DMS79 treated with DMSO at 0.1 percent for 48 hours (cell line): ENCODE data around the gene PGGHG.
"Not testable (repeated sequence)": the region's sequence is repeated elsewhere in the genome, so short reads cannot be mapped to it uniquely, and the experiment has no call there.

Source experiments
- DNase-seq: peaks from one replicate; lab custom pipeline; 2025; lab: John Stamatoyannopoulos, UW

Gene PGGHG

DNA sequence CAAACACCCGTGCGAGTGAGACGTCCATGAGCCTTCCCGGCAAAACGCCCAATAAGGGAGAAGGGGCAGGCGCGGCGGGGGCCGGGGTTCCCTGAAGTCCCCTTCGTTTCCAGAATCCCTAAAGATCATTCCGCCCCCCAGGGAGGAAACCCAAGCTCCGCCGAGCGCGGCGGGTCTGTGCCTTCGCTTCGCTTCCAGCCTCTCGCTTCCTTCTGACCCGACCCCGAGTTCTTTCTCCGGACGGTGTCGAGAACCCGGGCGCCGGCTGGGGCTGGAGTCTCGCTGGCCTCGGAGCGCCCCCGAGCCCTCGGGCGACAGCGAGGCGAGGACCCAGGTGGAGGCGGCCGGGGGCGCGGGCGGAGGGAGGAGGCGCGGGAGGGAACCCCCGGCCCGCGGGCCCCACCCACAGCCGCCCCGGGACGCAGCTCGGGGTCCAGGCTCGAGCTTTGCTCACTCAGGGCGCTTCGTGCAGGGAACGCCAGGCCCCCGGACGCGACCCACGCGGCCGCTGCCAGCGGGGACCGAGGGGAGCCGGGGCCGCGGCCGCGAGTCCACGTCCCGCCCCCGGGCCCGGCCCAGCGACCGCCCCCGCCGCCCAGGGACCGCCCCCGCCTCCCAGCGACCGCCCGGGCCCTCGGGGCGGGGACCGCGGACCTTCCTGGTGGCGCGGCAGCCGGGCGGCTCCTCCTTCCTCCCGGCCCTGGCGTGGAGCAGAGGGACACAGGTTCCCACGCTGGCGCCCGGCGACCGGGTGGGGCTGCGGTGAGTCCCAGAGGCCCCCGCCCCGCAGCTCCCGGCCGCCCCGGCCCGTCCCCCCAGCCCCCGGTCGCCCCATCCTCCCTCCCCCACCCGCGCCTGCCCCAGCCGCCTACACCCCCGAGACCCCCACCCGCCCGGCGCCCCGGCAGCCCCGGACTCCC is at the start of gene PGGHG:
Gene PGGHG, plus strand, starts transcription at position 649 of the 920 bp plus-strand sequence. CDS start 691 bp downstream, outside the sequence.
- DNase-seq: no peak

DNA sequence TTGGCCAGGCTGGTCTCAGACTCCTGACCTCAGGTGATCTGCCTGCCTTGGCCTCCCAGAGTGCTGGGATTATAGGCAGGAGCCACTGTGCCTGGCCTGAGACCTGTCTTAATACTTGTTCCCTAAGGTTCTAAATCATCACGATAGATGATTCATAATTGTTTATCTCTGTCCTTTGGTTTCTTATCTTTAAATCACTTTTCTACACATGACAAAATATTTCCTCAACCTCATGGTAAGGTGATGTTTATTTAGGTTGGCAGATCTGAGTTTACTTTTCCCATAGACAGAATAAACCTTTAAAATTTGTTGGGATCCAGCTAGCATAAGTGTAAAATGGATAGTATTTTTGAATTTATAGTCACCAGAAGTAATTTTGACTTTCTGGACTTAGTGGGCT is 48.6 kb upstream of the PGGHG start:
- no peak for DNase-seq

DNA sequence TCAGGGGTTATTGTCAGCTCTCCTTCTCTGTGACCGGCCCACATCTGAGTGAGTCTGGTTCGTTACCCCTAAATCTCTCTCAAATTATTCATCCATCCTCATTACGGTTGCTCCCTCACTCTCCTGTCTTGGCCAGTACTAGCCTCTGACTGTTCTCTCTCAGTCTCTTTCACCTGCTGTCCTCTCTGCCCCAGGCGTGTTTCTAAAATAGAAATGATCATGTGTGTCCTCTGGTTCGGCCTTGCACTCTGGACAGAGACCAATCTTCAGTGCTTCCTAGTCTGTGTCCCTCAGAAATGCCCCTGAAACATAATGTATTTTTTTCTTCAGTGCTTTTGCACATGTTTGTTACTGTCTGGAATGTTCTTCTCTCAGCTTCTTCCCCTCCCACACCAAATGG is 47.3 kb upstream of the PGGHG start:
- no peak for DNase-seq

DNA sequence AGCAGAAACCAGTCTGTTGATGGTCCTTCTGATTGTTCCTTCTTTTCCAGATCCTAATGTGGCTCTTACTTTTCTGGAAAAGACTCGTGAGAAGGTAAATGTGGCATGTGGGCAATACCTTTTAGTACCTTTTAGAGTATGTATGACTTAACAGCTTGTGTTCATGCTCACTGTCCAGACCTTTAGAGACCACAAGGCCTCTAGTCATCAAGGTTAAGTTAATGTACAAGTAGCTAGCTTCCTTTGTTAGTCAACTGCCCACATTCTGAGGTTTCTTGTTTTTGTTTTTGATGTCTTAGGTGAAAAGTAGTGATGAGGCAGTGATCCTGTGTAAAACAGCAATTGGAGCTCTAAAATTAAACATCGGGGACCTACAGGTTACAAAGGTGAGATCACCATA is 44.5 kb upstream of the PGGHG start:
- DNase-seq: no peak

DNA sequence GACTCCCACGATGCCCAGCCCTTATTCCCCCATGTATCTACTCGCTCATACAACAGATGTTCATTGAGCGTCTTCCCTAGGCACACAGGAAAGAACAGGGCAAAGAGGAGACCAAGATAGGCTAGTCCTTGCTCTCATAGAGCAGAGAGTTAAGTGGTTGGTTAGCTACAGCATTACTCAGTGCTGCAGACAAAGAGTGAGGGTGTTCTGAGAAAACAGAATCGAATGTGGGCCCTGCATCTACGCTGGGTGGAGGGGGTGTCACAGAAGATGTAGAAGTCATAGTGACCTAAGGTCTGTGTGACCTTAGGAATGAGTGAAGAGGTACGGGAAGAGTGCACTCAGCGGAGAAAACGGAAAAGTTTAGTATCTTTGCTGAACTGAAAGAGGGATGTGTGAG is 39.9 kb upstream of the PGGHG start:
- DNase-seq: no peak

DNA sequence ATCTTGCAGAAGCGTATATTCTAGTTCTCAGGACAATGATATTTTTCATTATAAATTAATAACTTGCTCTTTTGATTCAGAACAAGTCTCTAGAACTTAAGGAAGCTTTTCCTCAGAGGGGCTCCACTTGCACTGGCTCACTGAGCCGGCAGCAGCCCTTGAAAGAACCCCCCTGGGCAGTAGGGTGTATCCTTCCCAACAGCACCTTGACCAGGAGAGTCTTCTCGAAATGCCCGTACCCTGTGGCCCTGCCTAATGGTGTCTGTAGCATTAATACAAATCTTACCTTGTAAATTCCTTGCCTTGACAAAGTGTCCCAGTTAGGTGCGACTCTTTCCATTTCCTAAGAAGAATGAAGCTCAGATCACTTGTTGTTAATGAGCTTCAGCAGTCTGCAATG is 38.7 kb upstream of the PGGHG start:
- DNase-seq: no peak

DNA sequence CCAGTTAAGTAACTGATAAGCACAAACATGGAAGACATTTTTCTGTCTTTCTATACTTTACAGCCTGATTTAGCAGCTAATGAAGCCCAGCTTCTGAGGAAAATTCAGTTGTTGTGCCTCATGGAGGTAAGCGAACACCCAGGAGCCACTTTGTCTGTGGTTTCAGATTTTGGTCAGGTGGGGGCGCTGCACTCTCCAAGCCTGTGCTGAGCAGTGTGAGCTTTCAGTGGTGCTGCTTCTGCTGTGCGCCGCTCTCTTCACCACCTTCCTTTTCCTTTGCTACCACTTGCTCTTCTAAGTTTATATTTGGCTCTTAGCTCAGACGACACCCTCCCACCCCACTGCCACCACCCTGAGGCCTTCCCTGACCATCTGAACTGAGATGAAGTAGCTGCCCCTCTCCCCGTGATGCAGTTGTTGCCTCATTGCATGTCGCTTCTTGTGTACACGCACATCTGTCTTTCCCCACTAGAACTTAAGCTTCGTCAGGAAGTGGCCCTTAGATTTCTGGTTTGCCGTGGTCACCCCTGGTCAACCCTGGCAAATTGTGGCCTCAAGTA is 38.1 kb upstream of the PGGHG start:
- DNase-seq: no peak

DNA sequence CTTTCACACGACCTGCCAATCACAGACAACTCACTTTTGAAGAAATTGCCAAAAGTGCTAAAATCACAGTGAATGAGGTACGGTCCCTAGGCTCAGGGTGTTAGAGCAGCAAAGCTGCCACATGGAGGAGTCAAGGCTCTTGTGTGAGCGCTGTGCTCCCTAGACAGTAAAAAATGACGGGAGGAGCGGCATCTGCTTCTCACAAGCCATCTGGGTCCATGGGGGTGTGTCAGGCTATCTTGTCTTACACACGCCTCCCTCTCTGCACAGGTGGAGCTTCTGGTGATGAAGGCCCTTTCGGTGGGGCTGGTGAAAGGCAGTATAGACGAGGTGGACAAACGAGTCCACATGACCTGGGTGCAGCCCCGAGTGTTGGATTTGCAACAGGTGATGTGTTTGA is 37.4 kb upstream of the PGGHG start:
- no peak for DNase-seq

DNA sequence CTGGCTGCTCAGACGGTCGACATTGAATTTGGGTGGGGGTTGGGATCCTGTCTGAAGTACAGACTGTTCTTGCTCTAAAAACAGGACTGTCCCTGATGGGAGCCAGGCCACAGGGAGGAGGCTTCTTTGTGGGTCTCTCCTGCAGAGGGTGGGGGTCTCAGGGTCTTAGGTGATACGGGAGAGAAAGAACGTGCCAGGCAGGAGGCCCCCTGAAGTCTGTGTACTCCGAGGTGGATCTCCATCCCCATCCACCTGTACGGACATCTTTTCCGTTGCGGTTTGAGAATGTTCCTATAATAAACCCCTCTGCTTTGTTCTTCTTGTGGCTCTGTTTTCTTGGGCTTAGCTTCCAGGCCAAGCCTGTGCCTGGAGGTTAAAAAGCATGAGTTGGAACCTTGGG is 36.3 kb upstream of the PGGHG start:
- no peak for DNase-seq

DNA sequence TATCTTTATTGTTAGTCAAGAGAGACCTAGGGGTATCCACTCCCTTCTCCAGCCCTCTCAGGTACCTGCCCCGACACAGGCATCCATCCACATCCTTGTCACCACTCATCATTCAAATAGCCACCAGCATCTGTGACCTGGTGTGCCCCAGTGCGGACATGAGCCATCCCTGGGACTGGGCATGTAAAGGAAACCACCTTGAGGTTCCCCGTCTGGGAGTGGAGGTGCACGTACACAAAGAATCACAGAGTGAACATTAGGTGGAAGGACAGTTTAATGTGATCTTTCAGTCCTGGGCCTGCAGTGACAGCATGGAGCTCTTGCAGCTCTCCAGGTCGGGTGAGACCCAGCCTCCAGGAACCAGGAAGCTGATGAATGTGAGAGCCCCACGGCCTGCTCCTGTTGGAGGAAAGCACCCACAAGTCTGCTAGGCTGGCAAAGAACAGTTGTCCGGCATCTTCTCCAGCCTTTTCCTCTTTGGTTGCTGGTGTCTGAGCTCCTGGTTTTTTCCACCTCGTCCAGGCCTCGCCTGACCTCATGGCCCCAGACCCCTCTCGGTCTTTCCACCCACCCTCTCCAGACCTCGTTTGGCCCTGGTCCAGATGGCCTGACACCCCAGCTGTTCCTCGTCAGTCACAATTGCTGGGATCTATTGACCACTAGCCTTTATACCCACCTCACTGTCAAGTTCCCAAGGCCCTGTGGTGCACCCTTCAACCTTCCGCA is 35.6 kb upstream of the PGGHG start:
- DNase-seq: no peak

DNA sequence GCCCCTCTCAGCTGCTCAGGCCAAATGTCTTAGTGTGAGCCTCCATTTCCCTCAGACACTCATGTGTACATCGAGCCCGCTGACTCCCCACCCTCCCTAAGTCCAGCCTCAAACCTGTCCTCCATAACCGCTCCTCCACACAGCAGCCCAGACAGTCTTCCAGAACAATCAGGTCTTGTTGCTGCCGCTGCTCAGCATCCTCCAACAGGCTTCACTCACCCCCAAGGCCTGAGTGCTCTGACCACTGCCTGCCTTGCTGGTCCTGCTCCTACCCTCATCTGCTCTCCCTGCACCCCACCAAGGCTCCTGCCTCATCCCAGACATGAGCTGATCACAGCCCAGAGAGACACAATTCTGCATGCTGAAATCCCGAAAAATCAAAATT is 35.0 kb upstream of the PGGHG start:
- no peak for DNase-seq

DNA sequence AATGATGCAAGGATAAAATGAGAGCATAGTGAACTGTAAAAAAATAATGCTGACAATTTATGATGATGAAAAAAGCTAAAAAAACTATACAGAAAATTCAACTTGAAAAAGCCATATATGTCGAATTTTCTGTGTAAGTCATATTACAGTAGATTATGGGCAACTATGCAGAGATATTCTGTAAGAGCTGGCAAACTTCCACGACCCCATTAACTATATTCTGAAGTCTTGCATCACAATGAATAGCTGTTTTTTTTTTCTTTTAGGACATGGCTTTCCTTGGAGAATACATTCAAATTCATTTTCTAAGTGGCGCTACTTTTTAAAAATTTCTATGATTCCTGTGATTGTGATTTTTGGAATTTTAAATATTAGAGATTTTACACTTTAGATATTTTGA is 33.8 kb upstream of the PGGHG start:
- no peak for DNase-seq

DNA sequence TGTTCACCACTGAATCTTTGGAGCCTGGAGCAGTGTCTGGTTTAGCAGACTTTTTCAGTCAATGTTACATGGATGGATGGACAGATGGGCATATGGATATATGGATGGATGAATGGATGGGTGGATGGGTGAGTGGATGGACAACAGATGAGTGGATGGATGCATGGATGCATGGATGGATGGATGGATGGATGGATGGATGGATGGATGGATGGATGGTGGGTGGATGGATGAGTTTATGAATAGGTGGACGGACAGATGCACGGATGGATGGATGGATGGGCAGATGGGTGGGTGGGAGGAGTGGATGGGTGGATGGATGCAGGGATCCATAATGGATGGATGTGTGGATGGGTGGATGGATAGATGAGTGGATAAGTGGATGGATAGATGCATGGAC is 33.1 kb upstream of the PGGHG start:
- DNase-seq: no peak

DNA sequence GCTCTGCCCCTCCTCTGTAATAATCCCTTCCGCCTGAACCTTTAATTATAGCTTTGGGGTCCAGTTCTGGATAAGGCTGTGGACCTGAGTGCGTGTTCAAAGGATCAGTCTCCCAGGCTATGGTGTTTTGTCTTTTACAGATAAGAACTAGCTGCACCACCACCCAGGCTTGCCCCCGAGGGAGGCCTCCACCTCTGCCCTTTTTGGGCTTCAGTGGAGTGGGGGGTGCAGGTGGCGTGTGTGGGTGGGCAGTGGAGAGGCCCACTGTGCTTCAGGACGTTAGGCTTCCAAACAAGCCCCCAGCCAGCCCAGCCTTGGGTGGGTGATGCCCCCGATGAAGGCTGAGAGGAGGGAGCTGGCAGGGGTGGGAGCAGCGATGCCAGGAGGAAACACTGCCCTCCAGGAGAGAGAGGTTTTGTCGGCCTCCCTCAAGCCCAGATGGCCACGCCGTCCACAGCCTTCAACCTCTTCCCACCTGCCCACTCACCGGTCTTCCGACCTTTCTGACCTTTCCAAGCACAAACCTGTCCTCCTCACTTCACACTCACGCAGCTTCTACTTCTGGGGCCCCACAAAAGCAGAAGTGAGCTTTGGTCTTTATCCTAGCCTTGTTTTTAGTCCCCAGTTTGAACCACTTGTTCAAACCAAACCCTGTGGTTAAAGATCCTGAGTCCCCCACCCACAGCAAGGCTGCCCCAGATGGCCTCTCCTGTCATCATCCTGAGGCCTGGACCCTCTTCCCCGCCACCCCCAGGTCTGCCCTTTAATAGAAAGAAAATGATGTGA is 31.8 kb upstream of the PGGHG start:
- DNase-seq: no peak

DNA sequence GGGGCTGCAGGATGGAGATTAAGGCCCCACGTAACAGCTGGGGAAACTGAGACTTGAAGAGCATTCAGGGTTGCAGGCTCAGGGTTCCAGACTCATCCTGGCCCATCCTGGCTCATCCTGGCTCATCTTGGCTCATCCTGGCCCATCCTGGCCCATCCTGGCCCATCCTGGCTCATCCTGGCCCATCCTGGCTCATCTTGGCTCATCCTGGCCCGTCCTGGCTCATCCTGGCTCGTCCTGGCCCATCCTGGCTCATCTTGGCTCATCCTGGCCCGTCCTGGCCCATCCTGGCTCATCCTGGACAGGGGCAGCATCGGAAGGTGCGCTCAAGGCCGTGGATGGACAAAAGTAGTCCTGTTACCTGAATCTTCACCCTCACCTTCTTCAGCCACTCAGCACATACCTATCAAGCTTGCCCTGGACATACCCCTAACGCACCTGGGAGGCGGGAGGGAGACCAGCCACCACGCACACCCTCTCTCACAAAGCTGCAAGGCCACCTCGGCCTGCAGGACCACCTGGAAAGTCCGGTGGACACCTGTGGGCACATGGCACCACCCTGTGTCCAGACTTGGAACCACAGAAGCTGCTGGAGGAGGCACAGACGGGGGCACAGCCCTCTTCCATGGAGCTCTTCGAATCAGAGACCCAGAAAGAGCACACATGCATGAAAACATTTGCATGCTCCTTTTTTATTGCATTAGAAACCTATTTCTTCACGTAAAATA is 31.0 kb upstream of the PGGHG start:
- no peak for DNase-seq

DNA sequence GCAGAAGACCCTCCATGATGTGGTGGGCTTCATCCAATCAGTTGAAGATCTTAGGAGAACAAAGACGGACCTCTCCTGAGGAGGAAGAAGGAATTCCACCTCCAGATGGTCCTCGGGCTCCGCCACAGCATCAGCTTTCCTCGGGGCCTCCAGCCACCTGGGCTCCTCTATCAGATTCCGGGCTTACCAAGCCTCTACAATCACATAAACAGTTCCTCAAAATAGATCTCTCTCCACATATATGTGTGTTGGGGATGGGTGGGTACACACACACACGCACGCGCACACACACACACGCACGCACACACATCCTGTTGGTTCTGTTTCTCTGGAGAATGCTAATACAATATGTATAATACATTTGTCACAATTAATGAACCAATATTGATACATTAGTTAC is 29.5 kb upstream of the PGGHG start:
- DNase-seq: no peak

DNA sequence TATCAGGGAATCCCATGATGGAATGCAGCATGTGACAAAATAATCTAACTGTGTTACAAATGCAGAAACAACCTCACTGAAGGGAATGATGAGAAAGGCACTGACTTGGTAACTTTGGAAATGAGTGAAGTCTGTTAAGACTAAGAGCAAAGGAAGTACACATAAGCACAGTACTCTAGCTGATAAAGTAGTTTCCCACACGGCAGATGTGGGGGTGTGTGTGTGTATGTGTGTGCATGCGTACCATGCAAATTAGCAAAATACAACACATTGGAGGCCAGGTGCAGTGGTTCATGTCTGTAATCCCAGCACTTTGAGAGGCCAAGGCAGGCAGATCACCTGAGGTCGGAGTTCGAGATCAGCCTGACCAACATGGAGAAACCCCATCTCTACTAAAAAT is 27.3 kb upstream of the PGGHG start:
- no peak for DNase-seq

DNA sequence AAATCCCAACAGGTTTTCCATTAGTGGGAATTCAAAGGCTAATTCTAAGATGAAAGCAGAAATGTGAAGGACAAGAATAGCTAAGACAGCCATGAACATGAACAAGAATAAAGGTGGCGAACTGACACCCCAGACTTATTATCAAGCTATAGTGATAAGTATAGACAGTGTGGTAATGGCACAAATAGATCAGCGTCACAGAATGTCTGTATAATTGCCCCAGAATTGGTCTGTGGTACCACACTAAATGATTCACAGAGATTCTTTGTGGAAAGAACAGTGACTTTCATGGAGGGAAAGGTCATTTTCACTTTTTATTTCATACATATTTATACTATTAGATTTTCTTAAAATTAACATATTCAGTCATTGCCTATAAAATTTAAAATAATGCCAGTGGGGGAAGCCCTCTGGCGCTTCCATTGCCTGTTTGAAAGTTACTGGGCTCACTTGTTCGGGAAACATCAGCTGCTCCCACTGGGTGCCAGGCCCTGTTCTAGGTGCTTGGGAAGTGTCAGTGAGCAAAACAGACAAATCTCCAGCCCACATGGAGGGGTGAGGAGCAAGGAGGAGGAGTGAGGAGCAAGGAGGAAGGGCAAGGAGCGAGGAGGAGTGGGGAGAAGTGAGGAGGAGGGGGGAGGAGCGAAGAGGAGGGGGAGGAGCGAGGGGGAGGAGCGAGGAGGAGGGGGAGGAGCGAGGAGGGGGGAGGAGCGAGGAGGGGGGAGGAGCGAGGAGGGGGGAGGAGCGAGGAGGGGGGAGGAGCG is 22.1 kb upstream of the PGGHG start:
- no peak for DNase-seq

DNA sequence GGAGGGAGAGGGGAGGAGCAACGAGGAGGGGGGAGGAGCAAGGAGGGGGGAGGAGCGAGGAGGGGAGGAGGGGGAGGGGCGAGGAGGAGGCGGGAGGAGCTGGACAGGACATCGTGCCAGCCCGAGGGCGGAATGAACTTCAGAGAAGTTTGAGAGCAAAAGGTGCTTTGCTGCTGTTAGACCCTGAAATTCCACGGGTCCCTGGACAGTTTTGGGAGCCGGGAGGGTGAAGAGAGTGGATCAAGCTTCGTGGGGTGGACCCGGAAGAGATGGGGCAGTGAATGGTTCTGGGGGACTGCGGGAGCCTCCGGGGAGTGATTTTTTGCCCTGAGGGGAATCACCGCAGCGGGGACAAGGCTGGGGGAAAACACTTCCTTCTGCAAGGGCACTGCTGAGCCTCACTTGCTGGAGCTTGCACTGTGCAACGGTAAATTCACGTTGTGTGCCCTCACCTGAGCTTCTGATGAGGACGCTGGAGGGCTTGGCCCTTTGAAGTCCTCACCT is 21.4 kb upstream of the PGGHG start:
- no peak for DNase-seq

DNA sequence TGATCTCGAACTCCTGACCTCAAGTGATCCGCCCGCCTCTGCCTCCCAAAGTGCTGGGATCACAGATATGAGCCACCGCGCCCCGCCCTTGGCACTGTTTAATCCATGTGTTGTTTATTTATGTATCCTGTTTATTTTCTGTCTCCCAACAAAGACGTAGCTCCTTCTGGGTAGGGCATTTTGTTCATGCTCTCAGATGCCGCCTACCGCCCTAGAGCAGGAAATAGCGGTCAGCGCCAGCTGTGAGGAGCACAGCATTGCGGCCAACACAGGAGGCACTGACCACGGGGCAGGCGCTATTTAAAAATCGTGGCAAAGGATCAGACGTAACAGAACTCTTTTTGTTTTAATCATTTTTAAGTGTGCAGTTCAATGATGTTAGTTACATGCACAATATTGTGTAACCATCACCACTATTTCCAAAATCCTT is 20.2 kb upstream of the PGGHG start:
- DNase-seq: not testable (repeated sequence)
